Keratinocyte (primary cell): ENCODE results near the gene AXIN1. TPM values are rescaled to one million over a fixed set of nuclear protein-coding genes. Genes with fewer than 3 reads are reported as not detected.
"Not testable (repeated sequence)": the region's sequence is repeated elsewhere in the genome, so short reads cannot be mapped to it uniquely, and the experiment has no call there.

Experiments used
- DNase-seq: peaks from one replicate; pipeline ENCODE4 v3.0.0-alpha.2; 2011; ENCODE audit warnings: low read depth, missing footprints, low spot score
- FAIRE-seq: peaks from 2 replicates; lab custom pipeline; 2011; peaks lifted over from hg19 to GRCh38; lab: Jason Lieb, UNC
- H2AFZ ChIP-seq: 2 replicates; pipeline ENCODE4 v1.6.0; 2012; ENCODE audit warnings: low read length, control low read depth, inconsistent platforms; ENCODE audit not compliant: control insufficient read depth
- H3K27ac ChIP-seq: 2 replicates; pipeline ENCODE4 v1.5.1; 2011; ENCODE audit warnings: low read length; ENCODE audit not compliant: control insufficient read depth, insufficient read depth
- H3K27me3 ChIP-seq: 3 replicates; pipeline ENCODE4 v1.6.0; 2011; ENCODE audit warnings: low read length; ENCODE audit not compliant: control insufficient read depth, insufficient read depth; ENCODE audit errors: extremely low read depth
- H3K36me3 ChIP-seq, 2 experiments: 2 replicates in 1 of 2; 3 replicates in 1 of 2; pipeline ENCODE4 v1.5.1; 2011; ENCODE audit warnings: low read length in 2 of 2, mild to moderate bottlenecking in 1 of 2; ENCODE audit not compliant: control insufficient read depth in 2 of 2, insufficient read depth in 2 of 2; ENCODE audit errors: extremely low read depth in 1 of 2
- H3K4me1 ChIP-seq: 3 replicates; pipeline ENCODE4 v1.5.1; 2011; ENCODE audit warnings: low read length; ENCODE audit not compliant: control insufficient read depth, insufficient read depth; ENCODE audit errors: extremely low read depth
- H3K4me2 ChIP-seq: 3 replicates; pipeline ENCODE4 v1.6.0; 2011; ENCODE audit warnings: low read depth, low read length; ENCODE audit not compliant: control insufficient read depth, insufficient read depth; ENCODE audit errors: extremely low read depth
- H3K4me3 ChIP-seq, 3 experiments: fragments of 200-600 bp in 1 of 3; sonication (generic) in 1 of 3; 2 replicates in 2 of 3; 3 replicates in 1 of 3; pipeline ENCODE4 v1.5.1; 2011 to 2016; ENCODE audit warnings: low read length in 3 of 3, mild to moderate bottlenecking in 3 of 3, control low read depth in 2 of 3, inconsistent platforms in 1 of 3, low read depth in 1 of 3, mixed read lengths in 1 of 3, mixed run types in 1 of 3, moderate library complexity in 1 of 3; ENCODE audit not compliant: control insufficient read depth in 2 of 3, insufficient read depth in 2 of 3; ENCODE audit errors: extremely low read depth in 1 of 3
- H3K79me2 ChIP-seq: 2 replicates; pipeline ENCODE4 v1.6.0; 2012; ENCODE audit warnings: low read length; ENCODE audit not compliant: control insufficient read depth, insufficient read depth
- H3K9ac ChIP-seq: 3 replicates; pipeline ENCODE4 v1.6.0; 2011; ENCODE audit warnings: low read length; ENCODE audit not compliant: control insufficient read depth, insufficient read depth; ENCODE audit errors: extremely low read depth
- H3K9me1 ChIP-seq: 3 replicates; pipeline ENCODE4 v1.6.0; 2011; ENCODE audit warnings: low read length; ENCODE audit not compliant: control insufficient read depth, insufficient read depth; ENCODE audit errors: extremely low read depth
- H3K9me3 ChIP-seq: 2 replicates; pipeline ENCODE4 v1.5.1; 2012; ENCODE audit warnings: low read depth, low read length; ENCODE audit not compliant: control insufficient read depth
- H4K20me1 ChIP-seq: 3 replicates; pipeline ENCODE4 v1.6.0; 2011; ENCODE audit warnings: low read length; ENCODE audit not compliant: control insufficient read depth, insufficient read depth; ENCODE audit errors: extremely low read depth
- CTCF ChIP-seq, 3 experiments: IDR thresholded peaks in 1 of 3; conservative IDR thresholded peaks in 1 of 3; optimal IDR thresholded peaks in 1 of 3; 2 replicates in 2 of 3; 3 replicates in 1 of 3; pipeline versions ENCODE3 to v1.5.1; 2011; ENCODE audit warnings: low read length in 3 of 3, mild to moderate bottlenecking in 3 of 3, moderate library complexity in 2 of 3, control low read depth in 1 of 3, inconsistent platforms in 1 of 3; ENCODE audit not compliant: insufficient read depth in 2 of 3; ENCODE audit errors: extremely low read depth in 1 of 3
- EZH2 ChIP-seq: IDR thresholded peaks from one replicate; pipeline ENCODE4 v1.6.1; 2012; ENCODE audit warnings: inconsistent platforms, mild to moderate bottlenecking, low read length, moderate library complexity
- dilution Hi-C: fragments of 300-500 bp; cut with MboI; formaldehyde crosslinking; loops from one replicate; pipeline ENCODE4 v1.7.0; 2020; ENCODE audit warnings: low sequenced_read_pairs; ENCODE audit not compliant: extremely low pct_ligation_motif_present
- polyA plus RNA-seq, 5 experiments: library from polyadenylated mRNA; depleted of rRNA in 3 of 5; stranded (reverse) in 3 of 5; stranded (forward) in 1 of 5; unstranded in 1 of 5; fragments of >200 nt; gene quantifications; 1 replicate in 1 of 5; 2 replicates in 3 of 5; 3 replicates in 1 of 5; pipeline versions ENCODE4 v1.2.1 to v1.2.3, GENCODE V29; 2011 to 2012; ENCODE audit warnings: missing spikeins in 2 of 5, low read depth in 1 of 5, low replicate concordance in 1 of 5

The AXIN1 gene
- polyA plus RNA-seq, 1 donor (not counting 4 experiments of a cell fraction or from before 2014, with no cell fraction given) = 8.8 TPM

GRCh38 chr16:269061-269796 is 83.3 kb downstream of the AXIN1 start:
- Histone ChIP-seq H3K79me2 (no peaks in the 10 kb centered on the region), H3K4me3 (no peak overlapping the region), H4K20me1 (no peaks in the 10 kb centered on the region), H3K27me3 (peaks cover 18% of the 10 kb centered on the region), H3K4me1 (peaks cover 15% of the 10 kb centered on the region), H3K9me1 (no peaks in the 10 kb centered on the region), H3K9ac (no peak overlapping the region), H3K4me2 (no peak overlapping the region), H3K9me3 (no peaks in the 10 kb centered on the region), H2AFZ (no peak overlapping the region), H3K27ac (no peak overlapping the region), H3K36me3 (no peaks in the 10 kb centered on the region)
- TF ChIP-seq CTCF (optimal IDR thresholded peaks at IDR 0.05 in 1 of 3, IDR thresholded peaks at IDR 0.05 in 1 of 3, conservative IDR thresholded peaks at IDR 0.05 in 1 of 3; ENCODE audit: extremely low read depth in 1 of 3, insufficient read depth in 2 of 3, low read length in 3 of 3) (no peak), EZH2 (no peak)
- no peak for FAIRE-seq
- DNase-seq = no peak
- dilution Hi-C loops = no loop called here

GRCh38 chr16:268141-269053 is 84.1 kb downstream of the AXIN1 start:
- H3K4me2 ChIP-seq = no peak overlapping the region

GRCh38 chr16:267562-267961 is 85.0 kb downstream of the AXIN1 start:
- H3K4me2 ChIP-seq, H3K36me3 ChIP-seq, dilution Hi-C loops, H3K27ac ChIP-seq, H3K9me1 ChIP-seq, H3K79me2 ChIP-seq, H4K20me1 ChIP-seq, DNase-seq, H3K9ac ChIP-seq, H3K9me3 ChIP-seq, H2AFZ ChIP-seq, H3K4me3 ChIP-seq: not testable (repeated sequence)
- H3K4me1 ChIP-seq = peaks cover 15% of the 10 kb centered on the region
- peaks cover 15% of the 10 kb centered on the region for H3K27me3 ChIP-seq
- FAIRE-seq = peak; percentile 86

More at GRCh38 chr16:268141-269053, 84.1 kb downstream of the AXIN1 start:
- no peak for TF ChIP-seq EZH2
- H3K9me1 ChIP-seq = no peaks in the 10 kb centered on the region
- DNase-seq (no peak), FAIRE-seq (no peak)
- no peaks in the 10 kb centered on the region for H4K20me1 ChIP-seq
- no peaks in the 10 kb centered on the region for H3K9me3 ChIP-seq
- H3K27me3 ChIP-seq = peaks cover 15% of the 10 kb centered on the region
- H3K4me1 ChIP-seq = peaks cover 15% of the 10 kb centered on the region
- peak overlapping the region in 1 of 3 experiments; percentile 26 for H3K4me3 ChIP-seq
- peak overlapping the region; percentile 37 for H2AFZ ChIP-seq
- no peak overlapping the region for H3K27ac ChIP-seq
- H3K79me2 ChIP-seq = no peaks in the 10 kb centered on the region
- dilution Hi-C loops = no loop called here
- H3K9ac ChIP-seq = no peak overlapping the region
- H3K36me3 ChIP-seq = no peaks in the 10 kb centered on the region
